Measurements from ENCODE around the gene SESTD1. TPM values are rescaled to one million over a fixed set of nuclear protein-coding genes. Genes with fewer than 3 reads are reported as not detected.

The SESTD1 gene
- total and polyA plus RNA-seq, 2 of the 13 experiments (the other 11 are each of a cell fraction or from before 2014, with no cell fraction given) = 74.4 to 101 TPM

DNA sequence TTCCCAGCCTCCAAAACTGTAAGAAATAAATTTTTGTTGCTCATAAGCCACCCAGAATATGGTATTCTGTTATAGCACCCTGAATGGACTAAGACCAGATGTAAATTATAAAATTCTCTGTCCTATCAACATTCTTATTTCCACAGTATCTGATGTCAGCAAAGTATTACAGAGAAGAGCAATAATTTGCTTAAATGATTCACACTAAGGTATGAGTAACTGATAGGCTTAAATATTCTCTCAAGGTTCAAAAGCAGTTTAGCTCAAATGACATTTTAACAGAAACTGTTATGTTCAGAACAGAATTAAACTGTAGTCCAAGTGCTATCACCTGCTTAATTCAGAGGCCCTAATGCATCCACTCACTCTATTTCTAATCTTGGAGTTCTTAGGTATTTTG lies 12.8 kb downstream of the SESTD1 start:
- CTCF ChIA-PET (ENCODE audit: low intra/inter-chr PET ratio, low total read pairs) = no interaction called here
- Histone ChIP-seq H3K27me3 (ENCODE audit: control insufficient read depth in 1 of 2, insufficient read depth in 2 of 2, low read length in 2 of 2) (no peaks in the 10 kb centered on the region), H3K4me1 (ENCODE audit: insufficient read depth, low read length) (peaks cover 90% of the 10 kb centered on the region), H3K9ac (ENCODE audit: insufficient read depth, low read depth, low read length) (no peak overlapping the region), H3K79me2 (ENCODE audit: insufficient read depth, low read length) (peaks cover 98% of the 10 kb centered on the region), H3K27ac (ENCODE audit: extremely low read length, insufficient read depth, low read length) (no peak overlapping the region), H3K36me3 (replicated peaks in 1 of 2; ENCODE audit: control insufficient read depth in 1 of 2, insufficient read depth in 2 of 2, low read length in 2 of 2) (peaks cover 1 to 3% of the 10 kb centered on the region in 2 experiments; a peak in 2 of 5 replicates), H3K9me3 (ENCODE audit: low read length) (no peaks in the 10 kb centered on the region), H2AFZ (ENCODE audit: low read length) (no peak overlapping the region), H3K4me2 (ENCODE audit: low read depth, low read length) (no peak overlapping the region), H4K20me1 (ENCODE audit: insufficient read depth, low read length) (peaks cover 81% of the 10 kb centered on the region), H3K4me3 (replicated peaks in 1 of 3; ENCODE audit: insufficient read depth in 1 of 3, low read depth in 2 of 3, low read length in 3 of 3) (no peak overlapping the region)
- no peak for FAIRE-seq
- intact Hi-C loops (cut with micrococcal nuclease; ENCODE audit: unreplicated experiment) (loop anchor here (1.0 to 10.0 kb wide), 2 partner anchors 12 to 1727 kb away; no protein-coding TSS in a partner anchor), in situ Hi-C loops (cut with HindIII; ENCODE audit: extremely low pct_ligation_motif_present, low pct_unique_long_range_greater_than_20kb) (no loop called here)
- ATAC-seq = no peak
- no peak for TF ChIP-seq ZBTB38 (CRISPR knock-in tag; IDR thresholded peaks at IDR 0.05)
- no peak for TF ChIP-seq CREM (IDR thresholded peaks at IDR 0.05)
- TF ChIP-seq CREM (CRISPR knock-in tag; IDR thresholded peaks at IDR 0.05) = no peak
- no peak for TF ChIP-seq ZBTB3 (CRISPR knock-in tag; IDR thresholded peaks at IDR 0.05; ENCODE audit: borderline replicate concordance, low read depth)
- no peak for TF ChIP-seq NFIC (IDR thresholded peaks at IDR 0.05; ENCODE audit: low read length)
- TF ChIP-seq POLR2AphosphoS2 (IDR thresholded peaks at IDR 0.05; ENCODE audit: low read depth, low read length) = no peak
- TF ChIP-seq AHR (CRISPR knock-in tag; IDR thresholded peaks at IDR 0.05) = no peak
- TF ChIP-seq ZFP36L1 (CRISPR knock-in tag; IDR thresholded peaks at IDR 0.05) = no peak
- no peak for TF ChIP-seq MIER3 (CRISPR knock-in tag; IDR thresholded peaks at IDR 0.05; ENCODE audit: borderline replicate concordance)
- no peak for TF ChIP-seq KLF15 (CRISPR knock-in tag; IDR thresholded peaks at IDR 0.05; ENCODE audit: borderline replicate concordance)
- TF ChIP-seq ZNF646 (CRISPR knock-in tag; IDR thresholded peaks at IDR 0.05) = no peak
- TF ChIP-seq FOSL1 (CRISPR knock-in tag; IDR thresholded peaks at IDR 0.05; ENCODE audit: borderline replicate concordance) = no peak
- TF ChIP-seq, protein P1, sequence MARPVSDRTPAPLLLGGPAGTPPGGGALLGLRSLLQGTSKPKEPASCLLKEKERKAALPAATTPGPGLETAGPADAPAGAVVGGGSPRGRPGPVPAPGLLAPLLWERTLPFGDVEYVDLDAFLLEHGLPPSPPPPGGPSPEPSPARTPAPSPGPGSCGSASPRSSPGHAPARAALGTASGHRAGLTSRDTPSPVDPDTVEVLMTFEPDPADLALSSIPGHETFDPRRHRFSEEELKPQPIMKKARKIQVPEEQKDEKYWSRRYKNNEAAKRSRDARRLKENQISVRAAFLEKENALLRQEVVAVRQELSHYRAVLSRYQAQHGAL (CRISPR knock-in tag; IDR thresholded peaks at IDR 0.05; ENCODE audit: not compliant biosample characterization) = no peak
- TF ChIP-seq, protein P2, sequence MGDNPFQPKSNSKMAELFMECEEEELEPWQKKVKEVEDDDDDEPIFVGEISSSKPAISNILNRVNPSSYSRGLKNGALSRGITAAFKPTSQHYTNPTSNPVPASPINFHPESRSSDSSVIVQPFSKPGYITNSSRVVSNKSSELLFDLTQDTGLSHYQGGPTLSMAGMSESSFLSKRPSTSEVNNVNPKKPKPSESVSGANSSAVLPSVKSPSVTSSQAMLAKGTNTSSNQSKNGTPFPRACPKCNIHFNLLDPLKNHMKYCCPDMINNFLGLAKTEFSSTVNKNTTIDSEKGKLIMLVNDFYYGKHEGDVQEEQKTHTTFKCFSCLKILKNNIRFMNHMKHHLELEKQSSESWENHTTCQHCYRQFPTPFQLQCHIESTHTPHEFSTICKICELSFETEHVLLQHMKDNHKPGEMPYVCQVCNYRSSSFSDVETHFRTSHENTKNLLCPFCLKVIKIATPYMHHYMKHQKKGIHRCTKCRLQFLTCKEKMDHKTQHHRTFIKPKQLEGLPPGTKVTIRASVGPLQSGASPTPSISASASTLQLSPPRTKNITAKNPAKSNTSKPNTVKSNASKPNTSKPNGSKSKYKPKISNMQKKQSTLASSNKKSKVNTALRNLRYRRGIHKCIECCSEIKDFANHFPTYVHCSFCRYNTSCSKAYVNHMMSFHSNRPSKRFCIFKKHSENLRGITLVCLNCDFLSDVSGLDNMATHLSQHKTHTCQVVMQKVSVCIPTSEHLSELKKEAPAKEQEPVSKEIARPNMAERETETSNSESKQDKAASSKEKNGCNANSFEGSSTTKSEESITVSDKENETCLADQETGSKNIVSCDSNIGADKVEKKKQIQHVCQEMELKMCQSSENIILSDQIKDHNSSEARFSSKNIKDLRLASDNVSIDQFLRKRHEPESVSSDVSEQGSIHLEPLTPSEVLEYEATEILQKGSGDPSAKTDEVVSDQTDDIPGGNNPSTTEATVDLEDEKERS (CRISPR knock-in tag; IDR thresholded peaks at IDR 0.05) = no peak
- TF ChIP-seq ZKSCAN1 (IDR thresholded peaks at IDR 0.05; ENCODE audit: low read length) = no peak
- no TSS peak for BruUV-seq (replicated peaks)
- no peak for DNase-seq (ENCODE audit: low spot score)
- POLR2A ChIA-PET = interaction anchor here (0.9 kb wide), 1 partner anchor 20 kb away, joined by 3 read pairs; no protein-coding TSS in a partner anchor

Data from HepG2 (cell line).